Stimulated activated CD4-positive, alpha-beta T cell treated with anti-CD3 and anti-CD28 coated beads, TNF-alpha, amount 100 ng/mL, for 4 hours (primary cell): ENCODE data around the gene AKR1A1.
"Not testable (repeated sequence)": the region's sequence is repeated elsewhere in the genome, so short reads cannot be mapped to it uniquely, and the experiment has no call there.

ENCODE experiments used
- DNase-seq, 3 experiments: peaks; one replicate each; pipeline ENCODE4 v3.0.0-alpha.2; 2020; ENCODE audit warnings: low read depth in 3 of 3

Gene AKR1A1

DNA sequence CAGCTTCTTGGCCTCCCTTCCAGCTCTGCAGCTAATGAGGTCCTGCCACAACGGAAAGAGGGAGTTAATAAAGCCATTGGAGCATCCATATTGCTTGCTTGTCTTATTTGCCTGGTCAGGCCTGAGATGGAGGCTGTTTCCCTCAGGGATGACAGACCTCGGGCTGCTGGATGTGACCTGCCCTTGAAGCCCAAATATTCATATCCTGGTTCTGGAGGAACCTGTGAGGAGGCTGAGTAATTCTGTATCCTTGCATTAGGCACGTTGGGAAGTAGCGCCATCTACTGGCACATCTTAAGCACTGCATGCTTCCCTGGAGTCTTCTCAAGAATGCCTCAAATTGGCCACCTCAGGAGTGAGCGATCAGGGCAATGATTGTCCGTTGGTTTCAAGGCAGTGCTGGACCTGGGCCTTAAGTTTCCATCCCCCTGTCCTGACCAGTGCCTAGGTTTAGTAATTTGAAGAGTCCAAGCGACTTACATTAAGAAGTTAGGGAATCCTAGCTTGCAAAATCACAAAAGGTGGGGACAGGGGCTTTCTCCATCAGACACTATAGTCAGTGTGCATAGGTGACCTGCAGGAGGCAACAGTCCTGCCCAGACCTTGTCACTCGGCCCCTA, 19.4 kb downstream of the AKR1A1 start:
- peak; percentile 39 to 61 (median 42) for DNase-seq

- no peak for DNase-seq
Measured at GRCh38 chr1:45570631-45571030, 20.0 kb downstream of the AKR1A1 start.

- no peak for DNase-seq
Measured at GRCh38 chr1:45573231-45573804, 22.7 kb downstream of the AKR1A1 start.

- no peak for DNase-seq
Measured at GRCh38 chr1:45574105-45574626, 23.5 kb downstream of the AKR1A1 start.

GRCh38 chr1:45583264-45583665, 32.6 kb downstream of the AKR1A1 start:
- peak; percentile 78 to 89 (median 85) for DNase-seq

DNA sequence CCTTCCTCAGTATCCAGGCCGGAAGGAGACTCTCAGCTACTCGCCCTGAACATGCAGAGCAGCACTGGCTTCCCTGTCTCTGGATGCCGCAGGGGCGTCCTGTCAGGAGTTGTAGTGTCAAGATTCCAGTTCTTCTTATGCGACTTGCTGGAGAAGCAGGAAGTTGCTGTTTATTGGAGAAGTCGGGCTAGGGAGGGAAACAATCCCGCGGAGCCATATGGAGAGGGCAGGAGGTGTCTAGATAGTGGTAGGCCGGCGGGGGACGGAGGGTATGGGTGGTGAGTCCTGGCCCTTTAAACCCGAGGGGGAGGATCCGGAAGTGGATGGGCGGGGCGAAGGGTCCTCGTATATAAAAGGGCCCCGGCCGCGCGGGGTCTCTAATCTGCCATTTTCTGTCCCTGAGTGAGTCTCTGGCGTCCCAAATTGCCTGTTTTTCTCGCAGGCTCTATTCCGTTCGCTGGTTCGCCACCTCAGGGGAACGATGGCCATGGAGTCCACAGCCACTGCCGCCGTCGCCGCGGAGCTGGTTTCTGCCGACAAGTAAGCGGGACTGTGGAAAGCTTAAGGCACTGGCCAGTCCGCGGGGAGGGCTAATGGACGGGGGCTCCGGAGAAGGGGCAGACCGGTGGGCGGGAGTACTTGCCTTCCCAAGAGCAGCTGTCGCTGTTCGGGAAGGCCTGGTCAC, 33.2 kb downstream of the AKR1A1 start, which contains the start of gene NASP:
TSS of gene NASP (plus strand) at position 376 of the 685 bp plus-strand sequence. CDS start at position 482, 106 bp downstream.
- peak; percentile 85 to 96 (median 88) for DNase-seq

DNA sequence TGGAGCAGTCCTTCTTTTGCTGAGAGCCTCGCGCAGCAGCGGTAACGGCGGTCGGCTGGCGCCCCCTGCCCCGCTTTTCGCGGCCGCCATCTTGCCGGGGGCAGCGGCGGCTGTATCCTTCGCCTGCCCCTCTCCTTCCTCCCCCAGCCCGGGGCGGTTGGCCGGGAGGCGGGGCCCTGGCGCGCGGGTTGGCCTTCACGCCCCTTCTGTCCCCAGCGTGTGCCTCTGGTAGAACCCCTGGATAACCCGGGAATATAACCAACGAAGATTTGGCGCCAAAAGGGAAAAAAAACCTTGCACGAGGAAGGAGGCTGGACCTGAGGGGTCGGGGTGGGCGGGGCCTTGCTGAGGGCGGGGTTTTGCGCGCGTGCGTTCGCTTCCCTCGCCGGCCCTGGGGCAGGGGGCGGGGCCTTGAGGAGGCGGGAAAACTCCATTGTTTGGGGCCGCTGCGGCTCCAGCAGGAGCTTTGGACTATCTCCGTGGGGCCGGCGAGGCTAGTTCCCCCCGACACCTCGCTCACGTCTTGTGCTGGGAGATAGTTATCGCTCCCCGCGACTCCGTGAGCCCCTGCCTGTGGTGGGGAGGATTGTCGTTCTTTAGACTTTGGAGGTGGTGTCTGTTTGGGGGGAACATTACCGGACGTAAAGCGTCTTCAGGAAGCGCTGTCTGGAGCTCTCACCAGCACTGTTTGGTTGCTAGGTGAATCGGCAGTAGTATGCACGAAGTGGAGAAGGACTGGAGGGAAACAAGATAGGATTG, 33.9 kb downstream of the AKR1A1 start:
- DNase-seq, result peak; percentile 74 to 75 (median 75)

GRCh38 chr1:45585110-45585426, 34.4 kb downstream of the AKR1A1 start:
- DNase-seq, result no peak

DNA sequence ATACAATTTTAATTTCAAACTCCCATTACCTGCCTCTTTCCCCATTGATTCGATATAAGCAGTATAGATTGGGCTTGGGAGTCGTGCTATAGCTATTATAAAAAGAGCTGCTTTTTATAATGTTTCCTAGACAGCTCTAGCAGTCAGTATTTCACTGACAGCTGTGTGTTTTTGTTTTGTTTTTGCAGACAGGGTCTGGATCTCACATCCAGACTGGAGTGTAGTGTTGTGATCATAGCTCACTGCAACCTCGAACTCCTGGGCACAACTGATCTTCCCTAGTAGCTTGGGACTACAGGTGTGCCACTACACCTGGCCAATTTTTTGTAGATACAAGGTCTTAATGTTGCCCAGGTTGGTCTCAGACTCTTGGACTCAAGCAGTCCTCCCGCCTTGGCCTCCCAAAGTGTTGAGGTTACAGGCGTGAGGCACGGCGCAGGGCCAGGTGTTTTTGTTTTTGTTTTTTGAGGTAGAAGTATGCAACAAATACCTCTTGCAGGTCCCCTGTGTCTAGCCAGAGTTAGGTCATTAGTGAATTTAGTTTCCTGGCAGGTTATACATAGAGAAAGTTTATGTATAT, 35.0 kb downstream of the AKR1A1 start:
- no peak for DNase-seq

- DNase-seq, result no peak
Measured at GRCh38 chr1:45586769-45587168, 36.1 kb downstream of the AKR1A1 start.

- no peak for DNase-seq
Measured at GRCh38 chr1:45589861-45590260, 39.2 kb downstream of the AKR1A1 start.

DNA sequence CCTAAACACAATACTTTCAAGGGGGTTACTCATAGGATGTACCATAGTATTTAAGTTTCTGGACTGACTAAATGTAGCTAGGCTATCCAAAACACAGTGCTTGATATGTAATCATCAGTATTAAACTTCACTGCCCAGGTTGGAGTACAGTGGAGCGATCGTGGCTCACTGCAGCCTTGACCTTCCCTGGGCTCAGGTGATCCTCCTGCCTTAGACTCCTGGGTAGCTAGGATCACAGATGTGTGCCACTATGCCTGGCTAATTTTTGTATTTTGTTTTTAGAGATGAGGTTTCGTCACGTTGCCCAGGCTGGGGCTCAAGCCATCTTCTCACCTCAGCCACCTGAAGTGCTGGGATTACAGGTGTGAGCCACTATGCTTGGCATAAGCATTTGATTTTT, 43.8 kb downstream of the AKR1A1 start:
- DNase-seq, result no peak

- not testable (repeated sequence) for DNase-seq
Measured at GRCh38 chr1:45596765-45597164, 46.1 kb downstream of the AKR1A1 start.

DNA sequence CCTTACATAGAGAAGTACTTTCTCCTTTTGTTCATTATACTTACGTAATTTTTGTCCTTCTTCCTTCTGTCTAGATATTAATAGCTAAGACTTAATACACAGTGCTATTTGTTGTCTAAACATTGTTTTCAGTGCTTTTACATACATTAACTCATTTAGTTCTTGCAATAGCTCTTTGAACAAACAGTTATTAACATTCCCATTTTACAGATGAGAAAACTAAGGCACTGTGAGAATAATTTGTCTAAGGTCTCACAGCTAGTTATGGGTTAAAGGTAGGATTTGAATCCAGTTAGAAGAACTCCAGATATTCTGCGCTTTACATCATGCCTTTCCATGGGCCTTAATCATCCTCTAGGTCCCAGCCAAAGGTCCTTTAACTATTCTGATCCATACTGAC, 53.6 kb downstream of the AKR1A1 start:
- no peak for DNase-seq

GRCh38 chr1:45607404-45608074, 56.9 kb downstream of the AKR1A1 start:
- no peak for DNase-seq

DNA sequence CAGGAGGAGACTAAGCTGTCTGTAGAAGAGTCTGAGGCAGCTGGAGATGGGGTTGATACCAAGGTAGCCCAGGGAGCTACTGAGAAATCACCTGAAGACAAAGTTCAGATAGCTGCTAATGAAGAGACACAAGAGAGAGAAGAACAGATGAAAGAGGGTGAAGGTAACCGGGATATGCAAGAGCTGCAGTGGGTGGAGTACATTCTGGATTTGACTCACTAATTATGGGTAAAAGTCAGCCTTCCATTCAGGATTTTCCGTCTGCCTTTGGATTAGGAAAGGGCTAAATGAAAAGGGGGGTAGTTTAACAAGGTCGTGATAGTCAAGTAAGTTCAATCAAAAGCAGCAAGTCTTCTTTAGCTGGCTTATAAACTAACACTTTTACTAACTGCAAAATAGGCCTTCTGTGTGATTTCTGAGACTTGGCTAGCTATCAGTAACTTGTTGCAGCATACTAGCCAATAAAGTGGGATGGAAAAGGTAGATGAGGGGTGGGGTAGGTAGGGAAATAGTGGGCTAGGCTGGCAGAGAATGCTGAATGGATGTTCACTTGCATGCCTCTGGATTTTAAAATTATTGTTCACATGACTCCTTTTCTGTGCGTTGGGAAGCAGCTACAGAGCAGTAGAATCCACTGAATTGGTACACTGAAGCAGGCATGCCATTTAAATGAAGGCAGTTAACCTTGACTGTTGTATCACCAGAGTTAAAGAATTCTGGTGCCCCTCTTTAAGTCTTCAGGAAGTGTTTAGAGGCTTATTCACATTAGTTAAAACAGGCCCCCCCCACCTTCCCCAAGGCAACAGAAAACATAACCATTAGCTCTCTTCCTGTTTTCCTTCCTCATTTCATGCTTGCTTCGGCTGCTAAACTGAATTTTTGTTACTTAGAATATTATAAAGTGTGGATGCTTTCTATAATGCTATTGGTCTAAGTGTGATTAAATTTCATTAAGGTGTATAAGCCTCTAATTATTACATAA, 57.8 kb downstream of the AKR1A1 start:
- no peak for DNase-seq

DNA sequence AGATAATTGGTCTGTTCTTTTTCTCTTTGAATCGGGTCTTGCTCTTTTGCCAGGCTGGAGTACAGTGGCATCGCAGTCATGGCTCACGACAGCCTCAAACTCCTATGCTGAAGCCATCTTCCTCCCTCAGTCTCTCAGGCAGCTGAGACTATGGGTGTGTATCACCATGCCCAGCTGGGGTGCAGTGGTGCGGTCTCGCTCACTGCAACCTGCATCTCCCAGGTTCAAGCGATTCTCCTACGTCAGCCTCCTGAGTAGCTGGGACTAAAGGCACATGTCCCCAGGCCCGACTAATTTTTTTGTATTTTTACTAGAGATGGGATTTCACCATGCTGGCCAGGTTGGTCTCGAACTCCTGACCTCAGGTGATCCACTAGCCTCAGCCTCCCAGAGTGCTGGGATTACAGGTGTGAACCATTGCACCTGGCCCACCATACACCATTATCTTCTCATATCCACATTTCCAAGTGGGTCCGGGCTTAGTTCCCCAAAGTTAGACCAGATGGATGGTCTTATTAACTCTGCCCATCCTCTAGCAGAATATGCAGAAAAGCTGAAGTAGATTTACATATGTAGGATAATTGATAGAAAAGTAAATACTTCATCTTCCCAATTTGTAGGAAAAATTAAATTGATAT, 60.1 kb downstream of the AKR1A1 start:
- no peak for DNase-seq

GRCh38 chr1:45612941-45613579, 62.4 kb downstream of the AKR1A1 start:
- no peak for DNase-seq

DNA sequence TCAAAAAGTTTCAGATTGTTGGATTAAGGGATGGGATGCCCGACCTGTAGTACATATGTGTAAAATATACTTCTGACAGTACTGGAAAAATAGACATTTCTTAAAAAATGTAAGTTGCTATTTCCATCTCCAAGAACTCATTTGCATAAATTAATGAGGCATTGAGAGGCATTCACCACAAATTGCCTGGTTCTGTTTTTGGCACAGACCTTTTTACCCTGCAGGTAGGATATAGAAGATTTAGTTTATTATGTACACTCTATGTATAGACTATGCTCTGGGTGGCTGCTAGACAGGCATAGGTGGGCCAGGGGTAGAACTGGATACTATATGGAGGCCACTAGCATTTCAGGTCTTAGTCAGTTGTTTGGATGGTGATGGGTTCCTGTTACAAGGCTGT, 65.3 kb downstream of the AKR1A1 start:
- DNase-seq, result no peak
